H9 (cell line): Measurements from ENCODE around the gene SLC23A1. TPM values are rescaled to one million over a fixed set of nuclear protein-coding genes. Genes with fewer than 3 reads are reported as not detected.

ENCODE experiments used
- DNase-seq: peaks from one replicate; pipeline ENCODE4 v3.0.0-alpha.2; 2017
- H2AFZ ChIP-seq: one replicate; pipeline ENCODE4 v1.6.1; 2013; ENCODE audit warnings: mild to moderate bottlenecking, low read length, control low read depth, moderate library complexity
- H2AK5ac ChIP-seq: 2 replicates; pipeline ENCODE4 v1.6.1; 2013; ENCODE audit warnings: low read length, control low read depth, mixed read lengths; ENCODE audit not compliant: insufficient read length
- H2BK120ac ChIP-seq: one replicate; pipeline ENCODE4 v1.6.1; 2013; ENCODE audit warnings: low read depth, mild to moderate bottlenecking, low read length, control low read depth, inconsistent platforms; ENCODE audit not compliant: poor library complexity, severe bottlenecking
- H2BK12ac ChIP-seq: 2 replicates; pipeline ENCODE4 v1.6.1; 2013; ENCODE audit warnings: low read length, control low read depth, mixed read lengths, low read depth; ENCODE audit not compliant: insufficient read length
- H2BK15ac ChIP-seq: 2 replicates; pipeline ENCODE4 v1.6.1; 2013; ENCODE audit warnings: low read depth, low read length, control low read depth
- H2BK20ac ChIP-seq: one replicate; pipeline ENCODE4 v1.6.1; 2013; ENCODE audit warnings: low read depth, mild to moderate bottlenecking, low read length, control low read depth, inconsistent platforms; ENCODE audit not compliant: poor library complexity, severe bottlenecking
- H2BK5ac ChIP-seq: 2 replicates; pipeline ENCODE4 v1.6.1; 2013; ENCODE audit warnings: low read length, control low read depth, mixed read lengths; ENCODE audit not compliant: insufficient read length
- H3K14ac ChIP-seq: 2 replicates; pipeline ENCODE4 v1.6.1; 2013; ENCODE audit warnings: low read length, control low read depth; ENCODE audit not compliant: insufficient read depth
- H3K18ac ChIP-seq: 2 replicates; pipeline ENCODE4 v1.6.1; 2013; ENCODE audit warnings: low read depth, mild to moderate bottlenecking, mixed read lengths, low read length, control low read depth; ENCODE audit not compliant: insufficient read length
- H3K23ac ChIP-seq: 2 replicates; pipeline ENCODE4 v1.6.1; 2013; ENCODE audit warnings: low read length, control low read depth, mixed read lengths, low read depth; ENCODE audit not compliant: insufficient read length
- H3K23me2 ChIP-seq: 2 replicates; pipeline ENCODE4 v1.6.1; 2013; ENCODE audit warnings: low read depth, mild to moderate bottlenecking, mixed read lengths, low read length, control low read depth; ENCODE audit not compliant: insufficient read length, poor library complexity, severe bottlenecking
- H3K27ac ChIP-seq: 2 replicates; pipeline ENCODE4 v1.5.1; 2013; ENCODE audit warnings: low read length, control low read depth, mixed read lengths, low read depth; ENCODE audit not compliant: insufficient read length
- H3K27me3 ChIP-seq: 2 replicates; pipeline ENCODE4 v1.6.1; 2013; ENCODE audit warnings: low read length, control low read depth, inconsistent platforms; ENCODE audit not compliant: insufficient read depth
- H3K4ac ChIP-seq: 2 replicates; pipeline ENCODE4 v1.6.1; 2013; ENCODE audit warnings: low read depth, mild to moderate bottlenecking, control low read depth, inconsistent platforms, low read length, moderate library complexity
- H3K4me1 ChIP-seq: 2 replicates; pipeline ENCODE4 v1.6.1; 2013; ENCODE audit warnings: low read length, control low read depth, inconsistent platforms; ENCODE audit not compliant: insufficient read depth
- H3K4me2 ChIP-seq: 2 replicates; pipeline ENCODE4 v1.6.1; 2013; ENCODE audit warnings: low read length, control low read depth, mixed read lengths; ENCODE audit not compliant: insufficient read length, insufficient read depth
- H3K56ac ChIP-seq: 2 replicates; pipeline ENCODE4 v1.6.1; 2013; ENCODE audit warnings: low read depth, mild to moderate bottlenecking, mixed read lengths, low read length, control low read depth; ENCODE audit not compliant: insufficient read length
- H3K79me1 ChIP-seq: 2 replicates; pipeline ENCODE4 v1.6.1; 2013; ENCODE audit warnings: low read depth, mild to moderate bottlenecking, moderate library complexity, low read length, control low read depth, inconsistent platforms; ENCODE audit not compliant: insufficient read depth, poor library complexity, severe bottlenecking
- H3K79me2 ChIP-seq: 2 replicates; pipeline ENCODE4 v1.6.1; 2013; ENCODE audit warnings: low read length, control low read depth, inconsistent platforms; ENCODE audit not compliant: insufficient read depth
- H3K9ac ChIP-seq: 2 replicates; pipeline ENCODE4 v1.6.1; 2013; ENCODE audit warnings: low read length, control low read depth, mixed read lengths; ENCODE audit not compliant: insufficient read length; ENCODE audit errors: extremely low read depth
- H3K9me3 ChIP-seq: one replicate; pipeline ENCODE4 v1.6.1; 2013; ENCODE audit warnings: low read depth, low read length, inconsistent platforms; ENCODE audit not compliant: control insufficient read depth
- H3T11ph ChIP-seq: one replicate; pipeline ENCODE4 v1.6.1; 2013; ENCODE audit warnings: mild to moderate bottlenecking, low read length, control low read depth, inconsistent platforms
- H4K20me1 ChIP-seq: one replicate; pipeline ENCODE4 v1.6.1; 2013; ENCODE audit not compliant: control insufficient read depth, insufficient read length, insufficient read depth
- H4K5ac ChIP-seq: 2 replicates; pipeline ENCODE4 v1.6.1; 2013; ENCODE audit warnings: low read depth, mild to moderate bottlenecking, mixed read lengths, low read length, control low read depth; ENCODE audit not compliant: insufficient read length
- H4K8ac ChIP-seq: replicated peaks from 2 replicates; pipeline ENCODE4 v1.6.1; 2013; ENCODE audit warnings: low read length, control low read depth, mixed read lengths, low read depth; ENCODE audit not compliant: insufficient read length
- H4K91ac ChIP-seq: 2 replicates; pipeline ENCODE4 v1.6.1; 2013; ENCODE audit warnings: low read depth, mild to moderate bottlenecking, moderate library complexity, mixed read lengths, low read length, control low read depth; ENCODE audit not compliant: insufficient read length
- H3K27ac Mint-ChIP-seq, 3 experiments: 2 replicates in 2 of 3; 3 replicates in 1 of 3; pipeline ENCODE4 v1.8.0; 2020 to 2021; ENCODE audit warnings: mixed read lengths in 3 of 3, mild to moderate bottlenecking in 1 of 3, moderate library complexity in 1 of 3
- H3K27me3 Mint-ChIP-seq: 2 replicates; pipeline ENCODE4 v1.8.0; 2021; ENCODE audit warnings: low read depth, mild to moderate bottlenecking, moderate library complexity, mixed read lengths
- H3K36me3 Mint-ChIP-seq, 3 experiments: 2 replicates in 2 of 3; 3 replicates in 1 of 3; pipeline ENCODE4 v1.8.0; 2020 to 2021; ENCODE audit warnings: low read depth in 3 of 3, mixed read lengths in 3 of 3; ENCODE audit not compliant: insufficient read depth in 1 of 3
- H3K4me1 Mint-ChIP-seq, 2 experiments: 2 replicates each; pipeline ENCODE4 v1.8.0; 2020; ENCODE audit warnings: mixed read lengths in 2 of 2
- H3K4me3 Mint-ChIP-seq, 2 experiments: 2 replicates in 1 of 2; 3 replicates in 1 of 2; pipeline ENCODE4 v1.8.0; 2020 to 2021; ENCODE audit warnings: mild to moderate bottlenecking in 2 of 2, mixed read lengths in 2 of 2, moderate library complexity in 1 of 2
- H3K9me3 Mint-ChIP-seq, 2 experiments: 2 replicates in 1 of 2; 3 replicates in 1 of 2; pipeline ENCODE4 v1.8.0; 2020; ENCODE audit warnings: mild to moderate bottlenecking in 2 of 2, mixed read lengths in 2 of 2, moderate library complexity in 1 of 2
- CTCF ChIP-seq: fragments of 200-600 bp; sonication (generic); conservative IDR thresholded peaks from 3 replicates; pipeline ENCODE4 v1.8.0; 2021; ENCODE audit warnings: antibody characterized with exemption, mild to moderate bottlenecking
- WGBS: extraction: QIAGEN DNeasy Blood & Tissue Kit; methylation state at CpG from one replicate; pipeline ENCODE4 v1.1.7; 2013; ENCODE audit warnings: missing lambda C conversion rate, low lambda C conversion rate, mixed read lengths; ENCODE audit not compliant: insufficient read length; ENCODE audit errors: extremely low coverage; 5-methylcytosine and 5-hydroxymethylcytosine counted together
- total RNA-seq: library from RNA; stranded (reverse); gene quantifications from 2 replicates; pipeline ENCODE4 v1.2.1, GENCODE V29; 2021

SLC23A1 gene
- total RNA-seq, 1 experiment from 2014 or later: not detected

- no peaks in the 10 kb centered on the region for H3K23me2 ChIP-seq
- no peaks in the 10 kb centered on the region for H3K4me1 ChIP-seq
- no peak overlapping the region for H4K8ac ChIP-seq
- Mint-ChIP-seq H3K36me3 (peaks cover 33 to 63% (median 58%) of the 10 kb centered on the region in 3 experiments; a peak in 6 of 7 replicates), H3K9me3 (no peaks in the 10 kb centered on the region), H3K27ac (0 out of 7 replicates have a peak overlapping the region, but pooled peaks of 1 of the 3 experiments have one; percentile 34), H3K27me3 (no peaks in the 10 kb centered on the region), H3K4me1 (no peaks in the 10 kb centered on the region), H3K4me3 (no peak overlapping the region)
- WGBS: no CpG with 5 or more reads among the region's 2 CpGs
- no peak overlapping the region for H3T11ph ChIP-seq
- no peak overlapping the region for H3K4me2 ChIP-seq
- no peak overlapping the region for H3K23ac ChIP-seq
- H3K56ac ChIP-seq: no peak overlapping the region
- H3K9ac ChIP-seq: no peak overlapping the region
- no peak overlapping the region for H4K91ac ChIP-seq
- no peak overlapping the region for H3K4ac ChIP-seq
- no peak overlapping the region for H2AFZ ChIP-seq
- peaks cover 4% of the 10 kb centered on the region; the same call in 1 of the 2 replicates for H3K79me2 ChIP-seq
- H3K27me3 ChIP-seq: no peaks in the 10 kb centered on the region
- peaks cover 11% of the 10 kb centered on the region for H3K79me1 ChIP-seq
- no peaks in the 10 kb centered on the region for H3K9me3 ChIP-seq
- H4K5ac ChIP-seq: no peak overlapping the region
- H2BK5ac ChIP-seq: no peak overlapping the region
- no peaks in the 10 kb centered on the region for H4K20me1 ChIP-seq
- no peak overlapping the region for H2BK20ac ChIP-seq
- no peak overlapping the region for H3K18ac ChIP-seq
- TF ChIP-seq CTCF: no peak
- DNase-seq: no peak
- no peak overlapping the region for H3K14ac ChIP-seq
- H2BK15ac ChIP-seq: no peak overlapping the region
- H3K27ac ChIP-seq: no peak overlapping the region
- H2BK120ac ChIP-seq: no peak overlapping the region
- no peak overlapping the region for H2BK12ac ChIP-seq
- no peak overlapping the region for H2AK5ac ChIP-seq
Measured at GRCh38 chr5:139364466-139364865, 18.6 kb downstream of the SLC23A1 start.
